Ectodermal cell (in vitro differentiated cells): ENCODE measurements around the gene NCK1.
"Not testable (repeated sequence)": the region's sequence is repeated elsewhere in the genome, so short reads cannot be mapped to it uniquely, and the experiment has no call there.

Experiments used
- H3K27ac ChIP-seq: 2 replicates; pipeline ENCODE4 v1.7.0; 2013; ENCODE audit warnings: mild to moderate bottlenecking, low read depth, low read length; ENCODE audit not compliant: insufficient read depth, poor library complexity, severe bottlenecking
- H3K27me3 ChIP-seq: 2 replicates; pipeline ENCODE4 v1.7.0; 2013; ENCODE audit warnings: mild to moderate bottlenecking, low read length; ENCODE audit not compliant: insufficient read depth, control insufficient read depth, poor library complexity, severe bottlenecking
- H3K36me3 ChIP-seq: one replicate; pipeline ENCODE4 v1.7.0; 2013; ENCODE audit warnings: low read length; ENCODE audit not compliant: control insufficient read depth, insufficient read depth
- H3K4me1 ChIP-seq: one replicate; pipeline ENCODE4 v1.7.0; 2013; ENCODE audit warnings: low read length; ENCODE audit not compliant: control insufficient read depth, insufficient read depth
- H3K4me3 ChIP-seq: 2 replicates; pipeline ENCODE4 v1.7.0; 2013; ENCODE audit warnings: low read depth, low read length, control low read depth; ENCODE audit not compliant: insufficient read depth
- H3K9me3 ChIP-seq: 2 replicates; pipeline ENCODE4 v1.7.0; 2013; ENCODE audit warnings: mild to moderate bottlenecking, low read length, moderate library complexity; ENCODE audit not compliant: control insufficient read depth
- WGBS, 2 experiments: methylation state at CpG; one replicate each; pipeline ENCODE4 v1.1.7; 2013; ENCODE audit warnings: missing lambda C conversion rate in 2 of 2; 5-methylcytosine and 5-hydroxymethylcytosine counted together

Gene NCK1

GRCh38 chr3:136893848-136894443 is 31.9 kb downstream of the NCK1 start:
- Histone ChIP-seq H3K36me3 (no peaks in the 10 kb centered on the region), H3K27me3 (no peaks in the 10 kb centered on the region), H3K4me1 (no peaks in the 10 kb centered on the region), H3K9me3 (no peaks in the 10 kb centered on the region), H3K27ac (no peak overlapping the region), H3K4me3 (no peak overlapping the region)
- WGBS, 2 experiments = 74 to 77% methylated on average over 5 of the region's 5 CpGs

- WGBS, 2 experiments = 85 to 89% methylated on average over 1 of the region's 1 CpG
- not testable (repeated sequence) for H3K4me3 ChIP-seq, H3K27me3 ChIP-seq, H3K4me1 ChIP-seq, H3K36me3 ChIP-seq, H3K9me3 ChIP-seq, H3K27ac ChIP-seq
Measured at GRCh38 chr3:136897171-136897570, 35.2 kb downstream of the NCK1 start.

- peaks cover under 1% of the 10 kb centered on the region for H3K9me3 ChIP-seq
- no peak overlapping the region for H3K4me3 ChIP-seq
- 96 to 100% methylated on average over 4 of the region's 4 CpGs for whole genome bisulfite sequencing, 2 experiments
- H3K27me3 ChIP-seq = no peaks in the 10 kb centered on the region
- no peaks in the 10 kb centered on the region for H3K4me1 ChIP-seq
- H3K27ac ChIP-seq = no peak overlapping the region
- H3K36me3 ChIP-seq = no peaks in the 10 kb centered on the region
Measured at GRCh38 chr3:136898549-136898948, 36.5 kb downstream of the NCK1 start.

GRCh38 chr3:136898954-136899353 is 36.9 kb downstream of the NCK1 start:
- H3K36me3 ChIP-seq = no peaks in the 10 kb centered on the region
- H3K27me3 ChIP-seq = no peaks in the 10 kb centered on the region
- no peak overlapping the region for H3K27ac ChIP-seq
- H3K9me3 ChIP-seq = peaks cover 4% of the 10 kb centered on the region
- H3K4me3 ChIP-seq = no peak overlapping the region
- 92 to 94% methylated on average over 2 of the region's 2 CpGs for WGBS, 2 experiments
- H3K4me1 ChIP-seq = no peaks in the 10 kb centered on the region

- Histone ChIP-seq H3K27me3 (no peaks in the 10 kb centered on the region), H3K4me1 (no peaks in the 10 kb centered on the region), H3K4me3 (no peak overlapping the region), H3K36me3 (no peaks in the 10 kb centered on the region), H3K27ac (no peak overlapping the region), H3K9me3 (peaks cover 5% of the 10 kb centered on the region)
- WGBS, 2 experiments = 86 to 87% methylated on average over 2 of the region's 2 CpGs
Measured at GRCh38 chr3:136899622-136900158, 37.7 kb downstream of the NCK1 start.

- H3K27ac ChIP-seq, H3K9me3 ChIP-seq, H3K4me3 ChIP-seq, H3K4me1 ChIP-seq, H3K36me3 ChIP-seq, H3K27me3 ChIP-seq: not testable (repeated sequence)
- 69 to 91% methylated on average over 1 of the region's 1 CpG for WGBS, 2 experiments
Measured at GRCh38 chr3:136900694-136901093, 38.7 kb downstream of the NCK1 start.

- no peak overlapping the region for H3K27ac ChIP-seq
- 94 to 100% methylated on average over 1 to 3 of the region's 3 CpGs for WGBS, 2 experiments
- H3K4me3 ChIP-seq = no peak overlapping the region
- H3K27me3 ChIP-seq = no peaks in the 10 kb centered on the region
- H3K36me3 ChIP-seq = no peaks in the 10 kb centered on the region
- H3K4me1 ChIP-seq = peaks cover 1% of the 10 kb centered on the region
- H3K9me3 ChIP-seq = peaks cover 5% of the 10 kb centered on the region
Measured at GRCh38 chr3:136901391-136901790, 39.4 kb downstream of the NCK1 start.

- not testable (repeated sequence) for H3K36me3 ChIP-seq, H3K9me3 ChIP-seq, H3K27ac ChIP-seq, H3K4me1 ChIP-seq, H3K4me3 ChIP-seq, H3K27me3 ChIP-seq
- 82 to 89% methylated on average over 1 of the region's 1 CpG for WGBS, 2 experiments
Measured at GRCh38 chr3:136902530-136902929, 40.5 kb downstream of the NCK1 start.

- 55 to 56% methylated on average over 1 of the region's 1 CpG for WGBS, 2 experiments
- Histone ChIP-seq H3K4me1 (peaks cover 8% of the 10 kb centered on the region), H3K27ac (no peak overlapping the region), H3K27me3 (no peaks in the 10 kb centered on the region), H3K9me3 (peaks cover 5% of the 10 kb centered on the region), H3K4me3 (no peak overlapping the region), H3K36me3 (no peaks in the 10 kb centered on the region)
Measured at GRCh38 chr3:136903899-136904298, 41.9 kb downstream of the NCK1 start.

- Histone ChIP-seq H3K27ac (no peak overlapping the region), H3K4me1 (peaks cover 8% of the 10 kb centered on the region), H3K4me3 (no peak overlapping the region), H3K9me3 (peaks cover 5% of the 10 kb centered on the region), H3K27me3 (no peaks in the 10 kb centered on the region), H3K36me3 (no peaks in the 10 kb centered on the region)
- WGBS, 2 experiments = 85 to 86% methylated on average over 4 of the region's 4 CpGs
Measured at GRCh38 chr3:136904746-136905145, 42.7 kb downstream of the NCK1 start.

- Histone ChIP-seq H3K27ac (no peak overlapping the region), H3K4me3 (no peak overlapping the region), H3K36me3 (no peaks in the 10 kb centered on the region), H3K27me3 (no peaks in the 10 kb centered on the region), H3K9me3 (peaks cover 5% of the 10 kb centered on the region), H3K4me1 (peaks cover 8% of the 10 kb centered on the region)
- WGBS, 2 experiments = 88 to 93% methylated on average over 1 of the region's 1 CpG
Measured at GRCh38 chr3:136905549-136905948, 43.5 kb downstream of the NCK1 start.
